Measurements from ENCODE around the gene CCDC137.
A peak's percentile ranks its signal among the peaks of the same experiment; 100 is the strongest.

CCDC137 gene

DNA sequence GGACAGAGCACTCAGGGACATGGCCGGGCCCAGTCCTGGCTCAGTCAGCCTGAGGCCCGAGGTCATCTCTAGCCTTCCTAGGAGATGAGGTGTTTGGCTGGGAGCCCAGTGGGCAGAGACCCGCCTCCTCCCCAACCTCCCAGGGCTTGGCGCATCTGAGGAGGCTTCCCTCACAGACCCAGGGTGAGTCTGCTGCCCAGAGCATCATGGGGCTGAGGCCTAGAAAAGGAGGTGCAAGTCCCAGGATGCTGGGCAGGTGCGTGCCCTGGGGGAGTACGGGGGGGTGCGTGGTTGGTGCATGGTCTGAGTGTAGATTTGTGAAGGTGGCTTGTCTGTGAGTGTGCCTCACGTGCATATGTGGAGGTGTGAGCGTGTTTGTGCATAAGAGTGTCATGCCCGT, 14.8 kb upstream of the CCDC137 start:
- no peak for DNase-seq

DNA sequence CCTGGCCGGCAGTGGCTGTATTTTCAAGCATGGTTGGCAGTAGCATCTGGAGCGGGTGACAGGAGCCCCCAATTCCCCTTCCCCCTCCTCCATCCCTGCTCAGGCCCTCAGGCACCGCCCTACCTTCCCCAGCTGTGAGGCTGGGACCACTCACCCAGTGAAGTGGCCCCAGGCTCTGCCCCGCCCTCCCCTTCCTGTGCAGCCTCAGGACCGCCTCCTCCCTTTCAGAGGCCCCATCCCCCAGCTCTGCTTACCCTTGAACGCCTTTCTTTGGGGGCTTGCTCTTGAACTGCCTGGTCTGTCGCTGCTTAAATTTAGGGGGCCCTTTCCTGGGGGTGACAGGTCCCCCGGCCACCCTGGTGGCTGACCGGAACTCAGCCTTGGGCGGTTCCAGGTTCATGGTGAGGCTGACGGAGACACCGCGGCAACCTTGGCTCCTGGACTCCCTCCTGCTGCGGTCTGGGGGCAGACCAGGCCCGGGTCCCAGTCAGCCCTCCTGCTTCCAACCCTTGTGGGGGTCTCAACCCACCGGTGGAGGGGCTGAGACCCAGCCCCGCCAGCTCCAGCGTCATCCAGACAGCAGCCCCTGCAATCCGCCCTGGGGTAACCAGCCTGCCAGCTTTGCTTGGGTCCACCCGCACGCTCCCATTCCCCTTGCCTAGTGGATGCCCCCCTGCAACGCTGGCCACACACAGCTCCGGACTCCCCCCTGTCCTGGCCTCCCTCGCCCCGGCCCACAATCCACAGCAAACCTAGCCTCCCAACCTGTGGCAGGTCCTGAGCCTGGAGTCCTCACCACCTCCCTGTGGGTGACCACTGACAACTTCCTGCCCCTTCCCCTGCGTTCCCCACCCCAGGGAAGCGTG, 13.4 kb upstream of the CCDC137 start:
- DNase-seq = peak; percentile 50

DNA sequence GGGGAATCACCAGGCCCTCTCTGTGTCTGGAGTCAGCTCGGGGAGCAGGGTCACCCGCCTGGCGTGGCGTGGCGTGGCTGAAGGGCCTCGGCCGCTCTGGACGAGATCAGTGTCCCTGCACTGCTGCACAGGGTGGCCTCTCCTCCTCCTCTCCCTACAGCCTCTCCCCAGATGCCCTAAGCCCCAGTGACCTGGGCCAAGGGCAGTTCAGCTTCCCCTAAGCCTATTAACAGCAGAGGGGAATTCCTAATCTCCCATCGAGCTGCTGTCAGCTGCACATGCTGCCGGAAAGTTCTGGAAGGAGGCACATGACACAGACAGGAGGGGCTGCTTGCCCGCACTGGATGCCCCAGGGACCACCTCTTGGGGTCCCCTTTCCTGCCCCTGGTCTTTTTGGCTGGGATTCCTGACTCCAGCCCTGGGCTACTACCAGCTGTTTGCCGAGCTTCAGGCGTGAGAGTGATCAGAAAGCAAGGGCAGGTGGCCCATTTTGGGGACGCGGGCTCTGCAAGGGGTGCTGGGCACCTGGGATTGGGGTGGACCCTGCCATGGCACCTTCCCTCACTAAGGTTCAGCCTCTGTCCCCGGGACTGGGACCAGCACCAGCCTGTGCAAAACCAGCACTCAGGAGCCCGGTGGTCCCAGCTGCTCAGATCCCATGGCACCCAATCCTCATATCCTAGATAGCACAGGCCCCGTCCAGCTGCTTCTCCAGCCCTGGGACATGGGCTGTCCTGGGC, 11.0 kb upstream of the CCDC137 start:
- DNase-seq = no peak

DNA sequence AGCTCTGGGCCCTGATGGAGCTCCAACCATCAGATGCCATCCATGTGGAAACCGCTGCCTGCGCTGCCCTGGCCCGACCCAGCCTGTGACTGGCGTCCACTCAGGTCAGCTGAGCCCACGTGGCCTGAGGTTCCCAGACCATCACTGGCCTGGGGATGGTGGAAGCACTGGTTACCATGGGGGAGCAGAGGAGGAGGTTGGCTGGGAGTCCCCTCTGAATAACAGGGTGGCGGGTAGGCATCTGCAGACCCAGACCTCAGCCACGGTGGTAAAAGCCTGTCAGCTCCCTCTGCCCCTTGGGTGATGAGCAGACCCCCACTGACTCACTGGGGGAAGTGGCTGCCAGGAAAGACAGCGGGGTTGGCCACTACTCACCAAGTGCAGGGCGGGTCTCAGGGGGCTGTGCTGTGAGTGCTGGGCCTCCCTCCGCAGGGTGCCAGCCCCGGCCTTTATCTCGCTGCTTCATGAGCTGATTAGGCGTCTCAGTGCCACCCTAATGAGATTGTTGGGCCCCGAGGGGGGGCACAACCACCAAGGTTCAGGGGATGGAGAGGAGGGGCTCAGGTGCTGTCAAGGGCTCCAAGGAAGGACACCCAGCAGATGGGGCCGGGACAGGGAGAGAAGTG, 10.3 kb upstream of the CCDC137 start, which contains the start of gene PDE6G:
PDE6G (minus strand) TSS at position 425 of the 626 bp plus-strand sequence. CDS start 3,237 bp downstream, outside the sequence.
- no peak for DNase-seq

DNA sequence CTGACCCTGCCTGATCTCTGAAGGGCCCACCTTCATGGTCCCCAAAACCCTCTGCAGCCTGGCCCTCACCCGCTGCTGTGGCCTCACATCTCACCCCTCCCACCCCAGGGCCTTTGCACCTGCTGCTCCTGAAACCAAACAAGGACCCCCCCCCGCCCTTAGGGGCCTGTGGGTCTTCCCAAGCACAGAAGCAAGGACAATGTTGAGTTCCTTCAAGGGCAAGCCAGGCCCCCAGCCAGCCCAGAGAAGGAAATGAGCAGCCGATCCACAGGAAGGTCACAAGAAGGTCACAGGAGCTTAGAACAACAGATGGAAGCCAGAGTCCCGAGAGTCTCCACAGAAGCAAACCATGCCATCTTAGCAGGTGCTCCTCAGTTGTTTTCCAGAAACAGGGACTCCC, 9.7 kb upstream of the CCDC137 start:
- no peak for DNase-seq

DNA sequence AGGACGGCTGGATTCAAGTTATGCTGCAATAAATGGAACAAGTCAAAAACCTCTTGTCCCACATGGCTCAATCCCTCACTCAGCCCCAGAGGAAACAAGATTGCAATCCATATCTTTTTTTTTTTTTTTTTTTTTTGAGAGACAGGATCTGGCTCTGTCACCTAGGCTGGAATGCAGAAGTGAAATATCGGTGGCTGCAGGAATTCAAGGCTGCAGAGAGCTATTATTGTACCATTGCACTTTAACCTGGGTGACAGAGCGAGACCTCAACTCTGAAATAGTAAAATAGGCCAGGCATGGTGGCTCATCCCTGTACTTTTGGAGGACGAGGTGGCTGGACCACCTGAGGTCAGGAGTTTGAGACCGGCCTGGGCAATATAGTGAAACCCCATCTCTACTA, 7.5 kb upstream of the CCDC137 start:
- DNase-seq = no peak

DNA sequence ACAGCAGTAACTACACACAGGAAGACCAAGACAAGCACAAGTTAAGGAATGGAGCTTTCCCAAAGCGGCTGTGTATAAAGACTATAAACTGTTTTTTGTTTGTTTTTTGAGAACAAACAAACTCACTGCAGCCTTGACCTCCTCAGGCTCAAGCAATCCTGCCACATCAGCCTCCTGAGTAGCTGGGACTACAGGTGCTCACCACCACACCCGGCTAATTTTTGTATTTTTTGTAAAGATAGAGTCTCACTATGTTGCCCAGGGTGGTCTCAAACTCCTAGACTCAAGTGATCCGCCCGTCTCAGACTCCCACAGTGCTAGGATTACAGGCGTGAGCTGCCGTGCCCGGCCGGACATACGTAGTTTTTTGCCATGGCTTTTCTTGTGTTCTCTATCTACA, 6.1 kb upstream of the CCDC137 start:
- DNase-seq = no peak

DNA sequence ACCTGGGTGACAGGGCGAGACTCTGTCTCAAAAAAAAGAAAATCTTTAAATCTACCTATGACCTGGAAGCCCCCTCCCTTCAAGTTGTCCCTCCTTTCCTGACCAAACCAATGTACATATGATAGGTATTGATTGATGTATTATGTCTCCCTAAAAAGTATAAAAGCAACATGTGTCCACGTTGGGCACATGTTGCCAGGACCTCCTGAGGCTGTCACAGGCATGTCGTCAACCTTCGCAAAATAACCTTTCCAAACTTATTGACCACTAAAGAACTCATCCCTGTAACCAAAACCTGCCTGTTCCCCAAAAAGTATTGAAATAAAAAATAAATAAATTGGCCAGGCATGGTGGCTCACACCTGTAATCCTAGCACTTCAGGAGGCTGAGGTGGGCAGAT, 4.5 kb upstream of the CCDC137 start:
- DNase-seq = no peak

DNA sequence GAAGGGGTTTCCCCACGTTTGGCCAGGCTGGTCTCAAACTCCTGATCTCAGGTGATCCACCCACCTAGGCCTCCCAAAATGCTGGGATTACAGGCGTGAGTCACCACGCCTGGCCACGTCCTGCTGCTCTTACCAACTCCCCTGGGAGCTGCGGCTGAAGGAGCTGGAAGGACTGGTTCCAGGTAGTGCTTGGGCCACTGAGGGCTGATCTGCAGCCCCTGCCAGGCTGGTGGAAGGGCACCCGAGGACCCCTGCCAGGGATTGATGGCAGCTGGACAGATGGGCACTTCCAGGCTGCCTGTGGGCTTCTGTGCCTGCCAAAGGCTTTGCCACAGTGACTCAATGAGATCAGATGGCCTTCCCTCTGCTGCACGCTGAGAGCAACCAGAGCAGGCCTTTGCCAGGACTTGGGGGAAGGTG, 2.5 kb upstream of the CCDC137 start:
- DNase-seq = no peak

DNA sequence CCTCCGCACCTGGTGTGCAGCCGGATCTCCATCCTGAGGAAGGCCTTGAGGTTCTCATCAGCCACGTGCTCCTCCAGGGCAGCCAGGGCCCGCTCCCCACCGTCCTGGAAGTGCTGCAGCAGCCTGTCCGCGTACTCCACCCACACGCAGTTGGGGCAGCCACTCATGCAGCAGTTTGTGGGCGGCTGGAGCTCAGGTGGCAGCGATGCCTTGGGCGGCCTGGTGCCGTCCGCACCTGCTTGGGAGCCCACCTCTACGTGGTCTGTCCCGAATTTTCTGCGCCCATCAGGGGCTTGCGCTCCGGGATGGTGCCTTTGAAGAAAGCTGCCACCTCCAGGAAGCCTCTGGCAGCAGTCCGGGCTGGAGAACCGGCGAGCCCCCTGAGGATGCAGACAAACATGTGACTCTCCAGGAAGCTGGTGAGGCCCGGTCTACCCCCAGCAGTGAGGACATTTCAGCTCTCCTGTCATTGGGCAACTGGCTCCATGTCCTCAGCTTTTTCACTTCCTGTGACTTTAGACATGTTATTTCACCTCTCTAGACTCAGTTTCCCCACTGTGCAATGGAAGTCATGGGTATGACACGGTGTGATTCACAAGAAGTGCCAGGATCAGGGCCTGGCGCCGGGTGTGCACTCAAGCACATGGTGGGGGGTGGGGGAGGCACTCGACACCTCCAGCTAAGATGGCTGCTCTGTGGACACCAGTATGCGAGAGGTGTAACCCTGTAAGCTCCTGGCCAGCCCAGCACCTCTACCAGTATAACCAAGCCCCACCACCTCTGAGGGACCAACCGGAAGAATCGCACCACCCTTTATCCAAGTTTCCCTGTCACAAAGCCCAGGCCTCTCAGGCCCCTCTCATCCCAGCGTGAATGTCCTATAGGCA, 1.1 kb upstream of the CCDC137 start:
- peak; percentile 39 for DNase-seq

DNA sequence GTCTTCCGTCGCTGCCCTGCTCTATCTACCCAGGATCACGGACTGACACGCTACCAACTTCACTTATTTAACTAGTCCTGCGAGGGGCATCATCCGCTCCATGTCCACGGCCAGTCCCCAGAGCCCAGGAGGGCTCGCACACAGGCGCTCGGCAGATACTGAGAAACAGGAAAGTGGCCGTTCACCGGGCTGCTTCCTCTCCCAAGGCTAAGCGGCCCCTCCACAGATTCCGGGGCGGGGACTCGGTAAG, 520 bp upstream of the CCDC137 start:
- peak; percentile 43 for DNase-seq

DNA sequence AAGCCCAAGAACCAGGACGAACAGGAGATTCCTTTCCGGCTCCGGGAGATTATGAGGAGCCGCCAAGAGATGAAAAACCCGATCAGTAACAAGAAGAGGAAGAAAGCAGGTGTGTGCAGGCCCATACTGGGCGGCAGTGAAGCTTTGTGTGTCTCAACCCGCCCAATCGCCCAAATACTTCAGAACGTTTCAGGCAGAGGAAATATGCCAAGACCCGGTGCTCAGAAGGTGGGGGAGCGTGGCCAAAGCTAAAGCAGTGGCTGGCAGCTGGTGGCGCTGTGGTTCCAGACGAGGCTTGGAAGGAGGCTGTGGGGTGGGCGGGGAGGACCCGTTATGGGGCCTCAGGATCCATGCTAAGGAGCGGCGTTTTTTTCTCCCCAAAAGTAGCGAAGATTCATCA, 1.2 kb downstream of the CCDC137 start:
- peak; percentile 15 for DNase-seq

DNA sequence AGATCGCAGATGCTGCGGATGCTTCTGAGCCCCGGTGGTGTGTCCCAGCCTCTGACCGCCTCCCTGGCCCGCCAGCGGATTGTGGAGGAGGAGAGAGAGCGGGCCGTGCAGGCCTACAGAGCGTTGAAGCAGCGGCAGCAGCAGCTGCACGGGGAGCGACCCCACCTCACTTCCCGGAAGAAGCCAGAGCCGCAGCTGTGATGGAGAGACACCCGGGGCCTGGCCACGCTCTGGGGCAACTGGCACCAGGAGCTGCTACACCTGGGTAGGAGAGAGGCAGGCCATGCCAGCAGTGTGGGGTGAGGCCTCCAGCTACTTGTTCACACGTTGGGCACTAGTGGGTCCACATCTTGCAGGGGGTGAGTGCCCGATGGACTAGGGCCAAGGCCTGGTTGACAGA, 6.0 kb downstream of the CCDC137 start:
- no peak for DNase-seq

DNA sequence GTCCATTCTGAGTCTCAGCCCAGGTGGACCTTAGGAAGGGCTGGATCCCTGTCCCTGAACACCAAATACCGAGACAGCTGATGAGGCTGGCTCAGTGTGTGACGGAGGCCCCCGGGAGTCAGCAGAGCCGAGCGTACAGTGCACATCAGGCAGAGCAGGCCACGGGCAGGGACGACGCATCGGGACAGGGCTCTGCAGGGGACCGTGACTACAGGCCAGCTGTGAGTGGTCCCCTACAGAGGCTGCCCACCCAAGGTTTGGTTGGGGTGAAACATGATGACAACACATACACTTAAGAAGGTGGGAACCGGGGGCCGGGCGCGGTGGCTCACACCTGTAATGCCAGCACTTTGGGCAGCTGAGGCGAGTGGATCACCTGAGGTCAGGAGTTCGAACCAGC, 6.4 kb downstream of the CCDC137 start:
- DNase-seq = no peak

DNA sequence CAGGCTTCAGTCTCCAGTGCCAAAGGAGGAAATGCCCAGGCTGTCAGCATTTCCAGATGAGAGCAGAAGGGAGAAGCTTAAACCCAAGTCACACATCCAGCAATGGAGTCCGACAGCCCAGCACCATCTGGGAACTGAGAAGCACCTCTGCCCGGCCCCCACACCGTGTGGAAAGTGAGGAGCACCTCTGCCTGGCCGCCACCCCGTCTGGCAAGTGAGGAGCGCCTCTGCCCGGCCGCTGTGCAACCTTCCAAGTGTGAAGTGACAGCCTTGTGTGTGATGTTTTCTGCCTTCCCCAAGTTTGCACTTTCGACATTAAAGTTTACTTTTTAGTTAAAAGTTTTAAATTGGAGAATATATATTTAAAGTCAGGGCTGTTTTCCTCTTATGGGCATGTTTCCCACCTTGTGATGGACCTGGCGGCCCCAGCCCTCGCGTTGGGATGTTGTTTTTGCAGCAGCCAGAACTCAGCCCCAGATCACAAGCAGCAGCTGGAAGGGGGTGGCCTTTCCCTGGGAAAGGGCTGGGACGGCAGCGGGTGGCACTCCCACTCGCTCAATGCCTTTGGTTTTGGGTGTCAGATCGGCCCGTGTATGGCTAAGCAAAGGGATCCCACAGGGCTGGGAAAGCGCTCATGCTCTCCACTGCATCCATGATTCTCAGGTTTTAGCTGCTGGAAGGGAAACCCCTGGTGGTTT, 7.2 kb downstream of the CCDC137 start:
- DNase-seq = no peak

DNA sequence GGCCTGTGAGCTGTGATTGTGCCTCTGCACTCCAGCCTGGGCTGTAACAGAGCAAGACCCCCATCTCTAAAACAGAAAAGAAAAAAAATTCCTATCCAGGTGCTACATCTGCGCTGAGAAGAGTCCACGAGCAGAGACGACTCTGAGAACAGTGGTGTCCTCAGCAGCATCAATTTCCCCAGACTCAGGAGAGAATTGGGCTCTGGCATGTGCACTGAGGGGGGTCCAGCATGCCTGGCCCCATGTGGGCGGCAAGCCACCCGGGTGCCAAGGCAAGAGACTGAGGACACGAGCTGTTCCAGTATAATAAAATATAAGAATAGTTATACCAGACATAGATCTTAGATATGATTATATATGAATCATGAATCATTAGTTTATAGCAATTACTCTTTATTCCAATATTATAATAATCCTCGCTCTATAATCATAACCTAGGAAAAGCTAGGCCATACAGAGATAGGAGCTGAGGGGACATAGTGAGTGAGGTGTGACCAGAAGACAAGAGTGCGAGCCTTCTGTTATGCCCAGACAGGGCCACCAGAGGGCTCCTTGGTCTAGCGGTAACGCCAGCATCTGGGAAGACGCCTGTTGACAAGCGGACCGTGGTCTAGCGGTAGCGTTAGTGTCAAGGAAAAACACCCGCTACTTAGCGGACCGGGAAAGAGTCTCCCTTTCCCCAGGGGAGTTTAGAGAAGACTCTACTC, 9.1 kb downstream of the CCDC137 start:
- peak; percentile 20 for DNase-seq

DNA sequence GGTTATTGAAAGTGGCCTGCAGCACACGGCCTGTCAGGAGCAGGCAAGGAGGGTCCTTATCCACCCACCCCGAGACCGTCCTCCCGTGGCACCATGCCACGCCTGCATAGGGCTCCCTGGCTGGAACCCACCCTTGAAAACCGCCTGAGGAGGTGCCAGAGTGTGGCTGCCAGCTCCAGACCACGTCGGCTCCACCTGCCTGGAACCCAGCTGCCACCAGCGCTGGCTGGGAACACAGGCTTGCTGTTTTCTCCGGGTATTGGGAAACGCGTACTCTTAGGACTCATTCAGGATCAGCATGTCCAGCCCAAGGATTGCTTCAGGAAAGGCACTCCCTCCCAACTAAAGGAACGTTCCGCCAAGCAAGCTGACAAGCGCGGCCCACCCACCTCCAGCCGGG, 10.4 kb downstream of the CCDC137 start:
- DNase-seq = no peak

DNA sequence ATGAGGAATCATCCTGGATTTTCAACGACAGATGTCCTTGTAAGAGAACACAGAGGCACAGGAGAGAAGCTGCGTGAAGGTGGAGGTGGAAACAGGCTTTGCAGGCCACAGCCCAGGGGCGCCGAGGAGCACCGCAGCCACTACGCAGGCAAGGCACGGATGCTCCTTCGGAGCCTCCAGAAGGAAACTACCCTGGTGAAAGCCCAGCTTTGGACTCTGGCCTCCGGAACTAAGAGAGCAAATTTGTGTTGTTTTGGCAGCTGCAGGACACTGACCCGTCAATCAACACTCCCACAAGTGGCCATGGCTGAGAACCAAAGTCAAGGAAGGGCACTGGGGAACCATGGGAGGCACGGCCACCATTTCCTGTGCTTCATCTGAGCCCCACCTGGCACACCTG, 13.6 kb downstream of the CCDC137 start:
- no peak for DNase-seq

DNA sequence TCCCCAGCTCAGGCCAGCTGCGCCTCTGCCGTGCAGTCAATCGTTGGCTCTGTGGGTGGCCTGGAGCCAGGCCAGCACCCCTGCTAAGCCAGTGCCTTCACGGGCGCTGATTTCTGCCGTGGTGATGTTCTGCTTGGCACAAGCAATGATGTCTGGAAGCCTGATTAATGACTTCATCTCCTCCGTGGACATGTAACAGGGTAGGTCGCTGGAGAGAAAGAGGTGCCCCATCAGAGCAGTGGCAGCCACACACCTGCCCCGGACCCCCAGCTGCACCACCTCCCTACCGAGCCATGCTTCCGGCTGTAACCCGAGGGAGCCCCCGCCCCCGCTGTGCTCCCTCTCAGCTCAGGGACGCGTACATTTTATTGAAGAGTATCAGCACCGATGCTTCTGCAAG, 15.1 kb downstream of the CCDC137 start:
- DNase-seq = no peak

DNA sequence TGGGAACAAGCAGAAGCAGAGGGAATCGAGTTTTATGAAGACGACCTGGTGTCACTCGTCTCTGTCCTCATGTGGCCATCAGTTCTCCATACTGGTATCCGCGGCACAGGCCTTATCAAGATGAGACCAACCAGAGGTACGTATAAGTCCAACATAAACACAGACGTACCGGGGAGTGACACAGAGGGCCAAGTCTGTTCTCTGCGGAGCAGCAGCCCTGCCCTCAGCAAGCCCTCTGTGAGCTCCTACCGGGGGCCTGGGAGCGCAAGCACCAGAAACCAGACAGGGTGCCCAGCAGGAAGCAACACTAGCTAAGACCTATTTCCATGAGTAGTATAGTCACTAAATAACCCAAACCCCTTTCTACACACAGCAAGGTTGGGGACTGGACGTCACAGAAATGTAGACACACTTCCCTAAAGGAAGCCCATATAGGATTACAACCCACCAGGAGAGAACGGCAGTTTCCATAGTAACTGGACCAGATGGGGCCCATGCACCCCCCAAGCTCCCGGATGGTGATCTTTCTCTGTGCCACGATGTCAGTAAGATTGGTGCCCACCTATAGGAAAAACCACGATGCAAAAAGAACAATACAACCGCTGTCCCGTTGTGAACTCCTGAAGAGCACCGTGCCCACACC, 16.1 kb downstream of the CCDC137 start:
- DNase-seq = no peak

DNA sequence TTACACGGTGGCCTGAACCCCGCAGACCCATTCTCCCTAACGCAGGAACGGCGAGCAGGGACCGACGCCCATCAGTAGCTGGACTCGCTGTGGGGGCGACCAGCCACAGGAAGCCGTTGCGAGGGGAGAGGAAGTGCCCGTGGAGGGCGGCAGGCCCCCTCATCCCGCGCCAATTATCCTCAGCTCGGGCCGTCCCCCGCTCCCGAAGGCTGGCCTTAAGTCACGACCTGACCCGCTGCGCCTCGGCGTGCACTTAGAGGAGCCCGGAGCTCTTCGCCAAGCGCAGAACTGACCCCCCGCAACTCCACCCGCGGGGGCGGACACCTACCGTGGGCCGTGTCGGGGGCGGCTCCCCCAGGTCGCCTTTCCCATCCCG, 16.7 kb downstream of the CCDC137 start:
- peak; percentile 13 for DNase-seq

Data from CD4-positive, alpha-beta T cell treated with Interleukin-17A for 4 hours (primary cell).